Measurements from ENCODE around the gene ZBTB9.

DNA sequence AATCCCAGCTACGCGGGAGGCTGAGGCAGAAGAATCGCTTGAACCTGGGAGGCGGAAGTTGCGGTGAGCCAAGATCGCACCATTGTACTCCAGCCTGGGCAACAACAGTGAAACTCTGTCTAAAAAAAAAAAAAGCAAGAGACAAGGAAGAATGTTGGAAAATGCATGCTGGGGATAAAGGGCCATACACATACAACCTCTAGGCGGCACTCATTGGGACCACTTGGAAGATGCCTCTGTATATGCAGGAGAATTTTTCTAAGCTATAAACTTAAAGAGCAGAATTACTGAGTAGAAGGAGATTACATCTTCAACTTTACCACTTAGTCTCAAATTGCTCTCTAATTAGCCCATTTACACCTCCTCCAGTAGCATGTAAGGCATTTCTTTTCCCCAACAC lies 42.8 kb downstream of the ZBTB9 start:
- TF ChIP-seq, protein P1, sequence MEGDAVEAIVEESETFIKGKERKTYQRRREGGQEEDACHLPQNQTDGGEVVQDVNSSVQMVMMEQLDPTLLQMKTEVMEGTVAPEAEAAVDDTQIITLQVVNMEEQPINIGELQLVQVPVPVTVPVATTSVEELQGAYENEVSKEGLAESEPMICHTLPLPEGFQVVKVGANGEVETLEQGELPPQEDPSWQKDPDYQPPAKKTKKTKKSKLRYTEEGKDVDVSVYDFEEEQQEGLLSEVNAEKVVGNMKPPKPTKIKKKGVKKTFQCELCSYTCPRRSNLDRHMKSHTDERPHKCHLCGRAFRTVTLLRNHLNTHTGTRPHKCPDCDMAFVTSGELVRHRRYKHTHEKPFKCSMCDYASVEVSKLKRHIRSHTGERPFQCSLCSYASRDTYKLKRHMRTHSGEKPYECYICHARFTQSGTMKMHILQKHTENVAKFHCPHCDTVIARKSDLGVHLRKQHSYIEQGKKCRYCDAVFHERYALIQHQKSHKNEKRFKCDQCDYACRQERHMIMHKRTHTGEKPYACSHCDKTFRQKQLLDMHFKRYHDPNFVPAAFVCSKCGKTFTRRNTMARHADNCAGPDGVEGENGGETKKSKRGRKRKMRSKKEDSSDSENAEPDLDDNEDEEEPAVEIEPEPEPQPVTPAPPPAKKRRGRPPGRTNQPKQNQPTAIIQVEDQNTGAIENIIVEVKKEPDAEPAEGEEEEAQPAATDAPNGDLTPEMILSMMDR (IDR thresholded peaks at IDR 0.05), result no peak
- TF ChIP-seq POLR2A (IDR thresholded peaks at IDR 0.05), result no peak

All from uterus (tissue), 2 donors.